GM21528 (cell line): Measurements from ENCODE around the gene NKG7.

Experiments
- ATAC-seq: cut with Tn5 transposase; IDR thresholded peaks from one replicate; pipeline ENCODE4 v1.9.1; 2021; ENCODE audit warnings: mild to moderate bottlenecking, moderate library complexity; ENCODE audit not compliant: unreplicated experiment, low FRiP score

The NKG7 gene

GRCh38 chr19:51365211-51365964, 7.1 kb downstream of the NKG7 start:
- no peak for ATAC-seq

- no peak for ATAC-seq
Observed at GRCh38 chr19:51364200-51365106, 8.0 kb downstream of the NKG7 start.

- no peak for ATAC-seq
Observed at GRCh38 chr19:51361239-51361638, 11.2 kb downstream of the NKG7 start.

GRCh38 chr19:51359294-51359693, 13.2 kb downstream of the NKG7 start:
- no peak for ATAC-seq

- no peak for ATAC-seq
Observed at GRCh38 chr19:51357952-51358351, 14.5 kb downstream of the NKG7 start.

- ATAC-seq: no peak
Observed at GRCh38 chr19:51356159-51356801, 16.2 kb downstream of the NKG7 start.

- no peak for ATAC-seq
Observed at GRCh38 chr19:51354742-51355148, 17.7 kb downstream of the NKG7 start.

GRCh38 chr19:51354103-51354741, 18.2 kb downstream of the NKG7 start:
- no peak for ATAC-seq

- ATAC-seq: no peak
Observed at GRCh38 chr19:51352783-51353360, 19.6 kb downstream of the NKG7 start.

- ATAC-seq: no peak
Observed at GRCh38 chr19:51351266-51351990, 21.0 kb downstream of the NKG7 start.

GRCh38 chr19:51347209-51347928, 25.1 kb downstream of the NKG7 start:
- no peak for ATAC-seq

GRCh38 chr19:51346742-51347141, 25.7 kb downstream of the NKG7 start:
- no peak for ATAC-seq

- ATAC-seq: no peak
Observed at GRCh38 chr19:51345076-51345620, 27.3 kb downstream of the NKG7 start.

GRCh38 chr19:51342631-51343569, 29.6 kb downstream of the NKG7 start:
- ATAC-seq: no peak

GRCh38 chr19:51341976-51342580, 30.4 kb downstream of the NKG7 start, which contains the start of gene VSIG10L:
VSIG10L (minus strand) TSS chr19:51342139; CDS start chr19:51342124, 15 bp downstream.
- no peak for ATAC-seq

GRCh38 chr19:51341066-51341465, 31.4 kb downstream of the NKG7 start:
- no peak for ATAC-seq
